ENCODE results near the gene ABCB11. TPM values are rescaled to one million over a fixed set of nuclear protein-coding genes. Genes with fewer than 3 reads are reported as not detected.

ABCB11 gene
- polyA plus RNA-seq, 3 donors: not detected

GRCh38 chr2:168974428-168974827, 56.7 kb downstream of the ABCB11 start:
- no peak overlapping the region for H3K4me2 ChIP-seq (replicated peaks; ENCODE audit: extremely low read depth, low read length, poor library complexity, severe bottlenecking)
- Mint-ChIP-seq H3K9me3 (peaks cover 0 to 8% (median 4%) of the 10 kb centered on the region in 7 donors), H3K27me3 (ENCODE audit: low read depth in 3 of 3) (peaks cover 0 to 6% (median 0%) of the 10 kb centered on the region in 3 donors), H3K36me3 (no peaks in the 10 kb centered on the region), H3K27ac (no peak overlapping the region), H3K4me3 (no peak overlapping the region), H3K4me1 (peaks cover 34% of the 10 kb centered on the region)
- no peak for TF ChIP-seq CTCF (IDR thresholded peaks at IDR 0.05)
- DNase-seq: no peak
- intact Hi-C loops (cut with micrococcal nuclease): loop anchor here in 1 of 2 donors (10.0 kb wide), 1 partner anchor 60 kb away; the partner anchor contains the start of gene ABCB11
- H3K27ac ChIP-seq (ENCODE audit: low read depth in 1 of 2, low read length in 2 of 2): no peak overlapping the region
- peaks cover 25 to 30% of the 10 kb centered on the region in 2 donors for H3K4me1 ChIP-seq (ENCODE audit: control insufficient read depth in 1 of 2, insufficient read depth in 2 of 2, low read length in 2 of 2)
- H3K9ac ChIP-seq (ENCODE audit: insufficient read depth, low read length, poor library complexity, severe bottlenecking): no peak overlapping the region
- H2AFZ ChIP-seq (ENCODE audit: insufficient read depth, low read depth, low read length, poor library complexity, severe bottlenecking): no peak overlapping the region
- no peaks in the 10 kb centered on the region for H3K79me2 ChIP-seq (ENCODE audit: insufficient read depth, low read length)
- WGBS (ENCODE audit: insufficient coverage): no CpG with 5 or more reads among the region's 2 CpGs
- no peaks in the 10 kb centered on the region for H4K20me1 ChIP-seq (ENCODE audit: insufficient read depth, low read length)
- no peaks in the 10 kb centered on the region for H3K9me3 ChIP-seq (replicated peaks in 1 of 2; ENCODE audit: control insufficient read depth in 1 of 2, insufficient read depth in 1 of 2, low read length in 2 of 2)
- H3K4me3 ChIP-seq (replicated peaks in 1 of 3; ENCODE audit: low read depth in 2 of 3, low read length in 3 of 3): no peak overlapping the region
- no peaks in the 10 kb centered on the region for H3K36me3 ChIP-seq (replicated peaks in 1 of 2; ENCODE audit: control insufficient read depth in 1 of 2, insufficient read depth in 2 of 2, low read length in 2 of 2)
- no peaks in the 10 kb centered on the region for H3K27me3 ChIP-seq (ENCODE audit: control insufficient read depth in 2 of 2, insufficient read depth in 2 of 2, low read length in 2 of 2)

- intact Hi-C loops (cut with micrococcal nuclease): loop anchor here in 1 of 2 donors (10.0 kb wide), 1 partner anchor 64 kb away; the partner anchor contains the start of gene ABCB11
- DNase-seq: peak; percentile 69 to 88 (median 78)
- Histone ChIP-seq H3K9ac (ENCODE audit: insufficient read depth, low read length, poor library complexity, severe bottlenecking) (no peak overlapping the region), H3K9me3 (replicated peaks in 1 of 2; ENCODE audit: control insufficient read depth in 1 of 2, insufficient read depth in 1 of 2, low read length in 2 of 2) (no peaks in the 10 kb centered on the region), H3K27ac (ENCODE audit: low read depth in 1 of 2, low read length in 2 of 2) (peak overlapping the region in 1 of 2 donors; percentile 84), H3K27me3 (ENCODE audit: control insufficient read depth in 2 of 2, insufficient read depth in 2 of 2, low read length in 2 of 2) (no peaks in the 10 kb centered on the region), H3K4me1 (ENCODE audit: control insufficient read depth in 1 of 2, insufficient read depth in 2 of 2, low read length in 2 of 2) (peaks cover 14 to 18% of the 10 kb centered on the region in 2 donors), H2AFZ (ENCODE audit: insufficient read depth, low read depth, low read length, poor library complexity, severe bottlenecking) (peak overlapping the region; percentile 23), H3K79me2 (ENCODE audit: insufficient read depth, low read length) (no peaks in the 10 kb centered on the region), H4K20me1 (ENCODE audit: insufficient read depth, low read length) (no peaks in the 10 kb centered on the region), H3K36me3 (replicated peaks in 1 of 2; ENCODE audit: control insufficient read depth in 1 of 2, insufficient read depth in 2 of 2, low read length in 2 of 2) (no peaks in the 10 kb centered on the region), H3K4me3 (replicated peaks in 1 of 3; ENCODE audit: low read depth in 2 of 3, low read length in 3 of 3) (peak overlapping the region in 1 of 3 experiments; percentile 14), H3K4me2 (replicated peaks; ENCODE audit: extremely low read depth, low read length, poor library complexity, severe bottlenecking) (peak overlapping the region; percentile 25)
- H3K27me3 Mint-ChIP-seq (ENCODE audit: low read depth in 3 of 3): no peaks in the 10 kb centered on the region
- no CpG with 5 or more reads among the region's 3 CpGs for WGBS (ENCODE audit: insufficient coverage)
- peak overlapping the region; percentile 51 to 95 (median 83) for H3K27ac Mint-ChIP-seq
- no peaks in the 10 kb centered on the region for H3K9me3 Mint-ChIP-seq
- no peak for TF ChIP-seq CTCF (IDR thresholded peaks at IDR 0.05)
- peak overlapping the region in 1 of 2 donors; percentile 28 for H3K4me3 Mint-ChIP-seq
- peaks cover 22% of the 10 kb centered on the region for H3K4me1 Mint-ChIP-seq
- no peaks in the 10 kb centered on the region for H3K36me3 Mint-ChIP-seq
Measured at GRCh38 chr2:168971261-168971660, 59.9 kb downstream of the ABCB11 start.

Data from CD14-positive monocyte (primary cell).